Measurements from ENCODE around the gene NUBP2. TPM values are rescaled to one million over a fixed set of nuclear protein-coding genes. Genes with fewer than 3 reads are reported as not detected.

NUBP2 gene
- total RNA-seq, 2 experiments from 2014 or later: 55.6 to 55.9 TPM

DNA sequence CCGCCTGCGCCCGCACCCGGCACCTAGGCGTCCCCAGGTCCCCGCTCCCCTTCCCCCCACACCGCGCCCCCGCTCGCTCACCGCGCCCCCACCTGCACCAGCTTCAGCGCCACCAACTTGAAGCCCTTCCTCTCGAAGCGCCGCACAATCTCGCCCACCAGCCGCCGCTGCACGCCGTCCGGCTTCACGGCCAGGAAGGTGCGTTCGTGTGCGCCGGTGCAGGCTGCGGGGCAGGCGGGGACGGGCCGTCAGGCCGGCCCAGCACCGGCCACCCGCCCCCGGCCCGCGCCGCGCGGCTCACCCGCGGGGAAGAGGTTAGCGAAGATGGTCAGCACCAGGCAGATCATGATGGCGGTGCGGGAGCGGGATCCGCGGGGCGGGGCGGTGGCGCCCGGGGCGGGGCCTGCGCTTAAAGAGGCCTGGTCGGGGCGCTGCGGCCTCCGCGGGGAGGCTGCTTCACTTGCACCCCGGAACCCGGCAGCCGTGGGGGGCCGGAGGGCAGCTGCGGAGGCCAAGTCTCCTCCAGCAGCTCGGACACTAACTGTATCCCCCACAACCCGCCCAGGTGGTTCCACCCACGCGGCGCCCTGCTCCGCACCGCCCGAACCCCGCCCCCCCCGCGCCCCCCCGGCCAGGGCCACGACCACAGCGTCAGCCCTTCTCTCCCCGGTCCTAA, 11.4 kb upstream of the NUBP2 start, which contains the start of gene NME3:
Gene NME3, minus strand, starts transcription at position 356 of the 676 bp plus-strand sequence. Its CDS starts 9 bp downstream, at position 347.
- H3K27me3 Mint-ChIP-seq: no peaks in the 10 kb centered on the region
- ATAC-seq (ENCODE audit: low read depth) (peak; percentile 53), DNase-seq (peak; percentile 89)
- peaks cover 6% of the 10 kb centered on the region for H3K4me1 Mint-ChIP-seq
- POLR2A ChIA-PET: interaction anchor here (0.8 to 6.3 kb wide), 6 partner anchors 9 to 220 kb away, joined by 3 to 88 read pairs (median 5); partner anchors contain the start of genes JPT2, MAPK8IP3, NUBP2 and SPSB3
- peak within 1 kb of the TSS; percentile 98 for H3K27ac Mint-ChIP-seq
- H3K4me3 Mint-ChIP-seq: peak within 1 kb of the TSS; percentile 99
- H3K9me3 Mint-ChIP-seq: no peaks in the 10 kb centered on the region
- peaks cover 6% of the 10 kb centered on the region for H3K36me3 Mint-ChIP-seq

GRCh38 chr16:1771864-1772361, 10.8 kb upstream of the NUBP2 start:
- peak overlapping the region; percentile 98 for H3K27ac Mint-ChIP-seq
- ATAC-seq (ENCODE audit: low read depth) (no peak), DNase-seq (no peak)
- no peaks in the 10 kb centered on the region for H3K9me3 Mint-ChIP-seq
- H3K36me3 Mint-ChIP-seq: peaks cover 6% of the 10 kb centered on the region
- POLR2A ChIA-PET: interaction anchor here (1.1 to 6.3 kb wide), 5 partner anchors 11 to 280 kb away, joined by 3 to 88 read pairs (median 8); partner anchors contain the start of genes FAHD1, HAGH, MAPK8IP3 and NUBP2
- H3K4me3 Mint-ChIP-seq: peak overlapping the region; percentile 99
- H3K27me3 Mint-ChIP-seq: no peaks in the 10 kb centered on the region
- H3K4me1 Mint-ChIP-seq: peaks cover 6% of the 10 kb centered on the region

DNA sequence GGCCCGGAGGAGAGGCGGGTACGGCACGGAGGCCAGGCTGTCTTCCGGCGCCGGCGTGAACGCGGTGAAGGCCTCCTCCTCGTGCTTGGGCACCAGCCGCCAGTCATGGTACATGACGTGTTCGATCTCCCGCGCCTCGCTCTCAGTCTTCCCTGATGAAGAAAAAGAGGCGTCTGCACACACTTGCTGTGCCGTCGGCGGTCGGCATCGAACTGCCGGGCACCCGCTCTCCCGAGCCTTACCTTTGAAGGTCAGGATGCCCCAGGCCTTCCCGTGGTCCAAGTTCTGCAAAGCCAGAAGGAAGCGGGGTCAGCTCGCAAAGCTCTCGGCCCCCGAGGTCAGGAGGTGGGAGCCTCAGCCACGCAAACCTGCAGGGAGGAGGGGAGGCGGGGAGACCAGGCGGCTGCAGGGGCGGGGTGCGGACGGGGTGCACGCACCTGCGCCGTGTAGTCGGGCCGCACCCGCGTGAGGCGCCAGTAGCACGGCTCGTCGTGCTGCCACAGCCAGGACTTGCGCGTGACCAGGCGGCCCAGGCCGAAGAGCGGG, 10.3 kb upstream of the NUBP2 start, which contains the start of gene EME2:
Gene EME2, plus strand, starts transcription at position 449 of the 546 bp plus-strand sequence. CDS start 418 bp downstream, outside the sequence.
- no peaks in the 10 kb centered on the region for H3K27me3 Mint-ChIP-seq
- H3K4me1 Mint-ChIP-seq: peaks cover 4% of the 10 kb centered on the region
- ATAC-seq (ENCODE audit: low read depth): peak; percentile 16
- DNase-seq: peak; percentile 70
- POLR2A ChIA-PET: interaction anchor here (0.9 to 6.3 kb wide), 7 partner anchors 11 to 352 kb away, joined by 3 to 88 read pairs (median 5); partner anchors contain the start of genes FAHD1, HAGH, JPT2 and MAPK8IP3
- peak within 1 kb of the TSS; percentile 98 for H3K27ac Mint-ChIP-seq
- H3K4me3 Mint-ChIP-seq: peak within 1 kb of the TSS; percentile 99
- no peaks in the 10 kb centered on the region for H3K9me3 Mint-ChIP-seq
- peaks cover 6% of the 10 kb centered on the region for H3K36me3 Mint-ChIP-seq

DNA sequence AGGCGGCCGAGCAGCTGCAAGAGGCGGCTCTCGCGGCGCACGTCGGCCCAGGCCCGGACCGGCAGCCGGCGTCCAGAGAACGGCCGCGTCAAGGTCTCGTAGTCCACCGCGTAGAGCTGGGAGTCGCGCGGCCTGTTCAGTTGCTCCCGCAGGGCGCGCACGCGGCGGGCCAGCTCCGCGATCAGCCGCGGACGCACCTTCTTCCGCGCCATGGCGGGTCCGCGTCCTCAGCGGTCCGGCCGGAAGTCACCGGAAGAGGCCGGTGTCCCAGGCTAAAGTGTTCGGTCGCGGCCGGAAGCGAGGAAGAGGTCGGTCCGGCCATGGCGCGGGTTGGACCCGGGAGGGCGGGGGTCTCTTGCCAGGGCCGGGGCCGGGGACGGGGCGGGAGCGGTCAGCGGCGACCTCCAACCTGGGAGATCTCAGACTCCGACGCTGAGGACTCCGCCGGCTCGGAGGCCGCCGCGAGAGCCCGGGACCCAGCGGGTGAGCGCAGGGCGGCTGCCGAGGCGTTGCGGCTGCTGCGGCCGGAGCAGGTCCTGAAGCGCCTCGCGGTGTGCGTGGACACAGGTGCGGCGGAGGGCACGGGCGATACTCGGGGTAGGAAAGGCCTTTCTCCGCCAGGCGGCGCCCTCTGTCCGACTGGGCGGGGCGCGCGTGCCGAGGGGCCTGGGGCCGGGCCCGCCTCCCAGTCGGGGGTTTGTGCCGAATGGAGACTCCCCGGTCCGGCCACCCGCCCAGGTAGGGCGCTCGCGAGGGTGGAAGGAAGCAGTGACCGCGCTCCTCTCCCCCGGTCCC, 9.7 kb upstream of the NUBP2 start, which contains the start of gene MRPS34:
Gene MRPS34, minus strand, starts transcription at position 227 of the 795 bp plus-strand sequence. Its CDS starts 15 bp downstream, at position 212.
- DNase-seq (peak; percentile 90), ATAC-seq (ENCODE audit: low read depth) (peak; percentile 48)
- H3K4me1 Mint-ChIP-seq: peaks cover 4% of the 10 kb centered on the region
- no peaks in the 10 kb centered on the region for H3K9me3 Mint-ChIP-seq
- POLR2A ChIA-PET: interaction anchor here (0.9 to 6.3 kb wide), 8 partner anchors 10 to 352 kb away, joined by 3 to 88 read pairs (median 4); partner anchors contain the start of genes FAHD1, HAGH, JPT2 and MAPK8IP3
- peaks cover 4% of the 10 kb centered on the region for H3K36me3 Mint-ChIP-seq
- H3K27me3 Mint-ChIP-seq: no peaks in the 10 kb centered on the region
- H3K27ac Mint-ChIP-seq: peak within 1 kb of the TSS; percentile 98
- peak within 1 kb of the TSS; percentile 99 for H3K4me3 Mint-ChIP-seq

DNA sequence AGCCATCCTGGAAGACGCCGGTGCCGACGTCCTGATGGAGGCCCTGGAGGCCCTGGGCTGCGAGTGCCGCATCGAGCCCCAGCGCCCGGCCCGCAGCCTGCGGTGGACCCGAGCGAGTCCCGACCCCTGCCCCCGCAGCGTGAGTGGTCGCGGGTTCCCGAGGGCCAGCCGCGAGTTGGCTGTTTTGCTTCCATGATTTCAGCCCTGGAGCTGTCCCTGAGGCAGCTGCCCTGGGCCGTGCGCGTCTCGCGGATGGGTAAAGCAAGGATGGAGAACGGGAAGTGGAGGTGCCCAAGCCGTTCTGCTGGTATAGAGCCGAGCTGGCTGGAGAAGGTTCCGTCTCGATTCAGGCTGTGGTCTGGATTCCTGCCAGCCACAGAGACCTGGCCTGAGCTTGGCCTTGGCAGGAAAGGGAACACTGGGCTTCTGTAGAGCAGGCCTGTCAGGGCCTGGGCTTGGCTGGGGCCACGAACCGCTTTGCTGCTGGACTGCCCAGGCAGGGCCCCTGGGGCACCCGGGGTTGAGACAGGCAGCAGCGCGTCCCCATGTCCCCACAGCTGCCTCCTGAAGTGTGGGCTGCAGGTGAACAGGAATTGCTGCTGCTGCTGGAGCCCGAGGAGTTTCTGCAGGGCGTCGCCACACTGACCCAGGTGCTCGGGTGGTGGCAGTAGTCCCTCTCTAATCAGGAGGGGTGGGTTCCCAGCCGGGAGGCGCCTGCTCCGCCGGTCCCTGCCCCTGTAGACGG, 8.9 kb upstream of the NUBP2 start:
- POLR2A ChIA-PET: interaction anchor here (1.0 to 6.3 kb wide), 4 partner anchors 9 to 191 kb away, joined by 3 to 88 read pairs (median 4); partner anchors contain the start of genes FAHD1, MAPK8IP3, NUBP2 and RPS2
- Mint-ChIP-seq H3K4me3 (peak overlapping the region; percentile 99), H3K36me3 (peaks cover 4% of the 10 kb centered on the region), H3K4me1 (peaks cover 4% of the 10 kb centered on the region), H3K27ac (peak overlapping the region; percentile 65), H3K9me3 (no peaks in the 10 kb centered on the region), H3K27me3 (no peaks in the 10 kb centered on the region)
- DNase-seq (no peak), ATAC-seq (ENCODE audit: low read depth) (peak; percentile 7)

DNA sequence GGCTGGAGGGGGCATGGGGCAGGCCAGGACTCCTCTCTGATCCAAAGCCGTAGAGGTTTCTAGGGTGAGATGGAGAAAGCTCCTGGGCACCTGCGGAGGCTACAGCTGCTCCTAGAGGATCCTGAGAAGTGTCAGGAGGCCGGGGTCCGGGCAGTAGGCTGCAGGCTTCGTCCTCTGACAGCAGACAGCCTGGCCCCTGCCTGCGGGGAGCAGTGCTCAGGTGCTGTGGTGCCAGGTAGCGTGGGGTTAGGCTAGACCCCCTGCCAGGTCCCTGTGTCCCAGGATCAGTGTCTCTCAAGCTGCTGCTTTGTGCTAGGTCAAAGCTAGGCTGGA, 8.3 kb upstream of the NUBP2 start:
- DNase-seq (no peak), ATAC-seq (ENCODE audit: low read depth) (no peak)
- H3K4me3 Mint-ChIP-seq: peak overlapping the region; percentile 99
- POLR2A ChIA-PET: interaction anchor here (1.0 to 6.3 kb wide), 4 partner anchors 9 to 190 kb away, joined by 3 to 88 read pairs (median 4); partner anchors contain the start of genes FAHD1, MAPK8IP3, NUBP2 and RPS2
- no peaks in the 10 kb centered on the region for H3K27me3 Mint-ChIP-seq
- H3K27ac Mint-ChIP-seq: no peak overlapping the region
- peaks cover 4% of the 10 kb centered on the region for H3K4me1 Mint-ChIP-seq
- H3K9me3 Mint-ChIP-seq: no peaks in the 10 kb centered on the region
- H3K36me3 Mint-ChIP-seq: peaks cover 4% of the 10 kb centered on the region

DNA sequence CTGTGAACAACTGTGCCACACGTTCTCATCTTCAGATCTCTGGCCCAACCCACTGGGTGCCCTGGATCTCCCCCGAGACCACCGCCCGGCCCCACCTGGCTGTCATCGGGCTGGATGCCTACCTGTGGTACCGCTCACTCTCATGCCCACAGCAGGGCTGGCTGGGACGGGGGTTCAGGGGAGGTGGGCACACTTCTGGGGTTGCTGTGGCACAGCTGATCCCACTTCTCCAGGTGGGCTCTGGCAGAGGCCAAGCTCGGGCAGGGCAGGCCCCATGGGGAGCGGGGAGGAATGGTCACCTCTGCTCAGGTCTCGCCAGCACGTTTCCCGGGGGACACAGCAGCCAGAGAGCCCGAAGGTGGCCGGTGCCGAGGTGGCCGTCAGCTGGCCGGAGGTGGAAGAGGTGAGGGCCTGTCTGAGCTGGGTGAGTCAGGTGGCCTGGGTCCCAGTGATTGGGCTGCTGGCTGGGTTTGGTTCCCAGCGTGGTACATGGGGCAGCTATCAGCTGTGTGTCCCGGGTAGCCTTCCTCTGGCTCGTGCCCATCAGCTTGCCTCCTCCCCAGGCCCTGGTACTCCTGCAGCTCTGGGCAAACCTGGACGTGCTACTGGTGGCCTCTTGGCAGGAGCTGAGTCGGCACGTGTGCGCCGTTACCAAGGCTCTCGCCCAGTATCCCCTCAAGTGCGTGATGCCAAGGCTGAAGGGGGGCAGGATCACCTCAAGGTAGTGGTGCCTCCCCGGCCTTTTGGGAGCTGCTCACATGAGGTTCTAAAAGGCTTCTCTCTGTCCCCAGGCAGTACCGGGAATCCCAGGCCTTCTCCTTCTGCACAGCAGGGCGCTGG, 7.5 kb upstream of the NUBP2 start:
- Mint-ChIP-seq H3K9me3 (no peaks in the 10 kb centered on the region), H3K36me3 (peaks cover 2% of the 10 kb centered on the region), H3K27me3 (no peaks in the 10 kb centered on the region), H3K4me3 (no peak overlapping the region), H3K27ac (no peak overlapping the region), H3K4me1 (peaks cover 4% of the 10 kb centered on the region)
- no peak for ATAC-seq (ENCODE audit: low read depth)
- DNase-seq: no peak
- POLR2A ChIA-PET: interaction anchor here (1.8 to 6.3 kb wide), 2 partner anchors 8 to 70 kb away, joined by 6 to 88 read pairs; partner anchors contain the start of genes MAPK8IP3, NUBP2 and SPSB3

- Mint-ChIP-seq H3K4me3 (no peak overlapping the region), H3K4me1 (peaks cover 8% of the 10 kb centered on the region), H3K9me3 (no peaks in the 10 kb centered on the region), H3K27ac (no peak overlapping the region), H3K36me3 (peaks cover 2% of the 10 kb centered on the region), H3K27me3 (no peaks in the 10 kb centered on the region)
- POLR2A ChIA-PET: no interaction called here
- DNase-seq (no peak), ATAC-seq (ENCODE audit: low read depth) (no peak)
Observed at GRCh38 chr16:1775846-1776671, 6.7 kb upstream of the NUBP2 start.

GRCh38 chr16:1776672-1776955, 6.1 kb upstream of the NUBP2 start:
- no peaks in the 10 kb centered on the region for H3K9me3 Mint-ChIP-seq
- POLR2A ChIA-PET: no interaction called here
- peaks cover 2% of the 10 kb centered on the region for H3K36me3 Mint-ChIP-seq
- no peak for ATAC-seq (ENCODE audit: low read depth)
- no peak overlapping the region for H3K27ac Mint-ChIP-seq
- H3K4me3 Mint-ChIP-seq: no peak overlapping the region
- peaks cover 13% of the 10 kb centered on the region for H3K4me1 Mint-ChIP-seq
- no peak for DNase-seq
- H3K27me3 Mint-ChIP-seq: no peaks in the 10 kb centered on the region

DNA sequence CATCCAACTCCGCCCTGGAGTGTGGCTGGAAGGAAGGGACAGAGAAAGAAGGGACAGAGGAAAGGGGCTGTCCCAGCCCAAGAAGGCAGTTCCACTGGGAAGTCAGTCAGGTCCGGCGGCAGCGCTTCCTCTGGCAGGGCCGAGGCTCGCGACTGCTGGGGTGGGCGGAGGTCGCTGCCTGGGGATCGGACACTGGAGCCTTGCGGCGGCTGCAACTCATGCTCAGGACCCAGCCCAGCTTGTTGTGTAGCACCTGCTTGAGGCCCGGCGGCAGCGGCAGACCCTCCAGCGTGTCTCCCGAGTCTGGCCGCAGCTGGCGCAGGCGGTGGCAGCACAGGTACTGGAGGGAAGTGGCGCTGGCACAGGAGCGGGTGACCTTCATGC, 5.8 kb upstream of the NUBP2 start:
- no peaks in the 10 kb centered on the region for H3K9me3 Mint-ChIP-seq
- no peaks in the 10 kb centered on the region for H3K27me3 Mint-ChIP-seq
- ATAC-seq (ENCODE audit: low read depth) (no peak), DNase-seq (no peak)
- POLR2A ChIA-PET: no interaction called here
- peaks cover 5% of the 10 kb centered on the region for H3K36me3 Mint-ChIP-seq
- no peak overlapping the region for H3K27ac Mint-ChIP-seq
- no peak overlapping the region for H3K4me3 Mint-ChIP-seq
- H3K4me1 Mint-ChIP-seq: peaks cover 15% of the 10 kb centered on the region
